Esophagus squamous epithelium (tissue), 4 donors: ENCODE data around the gene S100A9.
A peak's percentile ranks its signal among the peaks of the same experiment; 100 is the strongest.

Experiments
- CTCF ChIP-seq, 6 experiments: fragments of 450-650 bp in 4 of 6; fragments of 200-600 bp in 2 of 6; sonication (generic) in 2 of 6; IDR thresholded peaks; one replicate each; pipeline ENCODE4 v1.5.1; 2016 to 2019; ENCODE audit warnings: antibody characterized with exemption in 6 of 6, mild to moderate bottlenecking in 4 of 6, moderate library complexity in 4 of 6
- POLR2A ChIP-seq, 4 donors: fragments of 450-650 bp; IDR thresholded peaks; one replicate each; pipeline ENCODE4 v1.6.1; 2017; ENCODE audit warnings: antibody characterized with exemption in 4 of 4, mild to moderate bottlenecking in 4 of 4, moderate library complexity in 3 of 4

- TF ChIP-seq POLR2A (IDR thresholded peaks at IDR 0.05) (no peak), CTCF (IDR thresholded peaks at IDR 0.05) (peak; percentile 16 to 88 (median 71))
Observed at GRCh38 chr1:153355445-153356071, 2.1 kb upstream of the S100A9 start.
